IMR-90 (cell line): Measurements from ENCODE around the gene METAP2. TPM values are rescaled to one million over a fixed set of nuclear protein-coding genes. Genes with fewer than 3 reads are reported as not detected.
A peak's percentile ranks its signal among the peaks of the same experiment; 100 is the strongest.

Experiments
- ATAC-seq: fragments of 200-7000 bp; cut with Tn5 transposase; 2 replicates; pipeline ENCODE4 v1.9.1; 2020; ENCODE audit warnings: low read depth, mild to moderate bottlenecking, moderate library complexity
- BruUV-seq: library from RNA; stranded (reverse); fragments of 400-500 nt; replicated peaks from 2 replicates; lab custom pipeline; 2021; lab: Mats Ljungman, UMichigan
- CTCF ChIA-PET: fragments of 300-600 bp; formaldehyde crosslinking; extraction: SDS; loops from one replicate; lab custom pipeline; 2021; ENCODE audit warnings: antibody characterized with exemption; lab: Yijun Ruan, JAX
- POLR2A ChIA-PET: fragments of 300-600 bp; sonication (Branson Sonifier 250); formaldehyde crosslinking; loops from one replicate; lab custom pipeline; 2022; ENCODE audit warnings: antibody characterized with exemption; ENCODE audit not compliant: unreplicated experiment; lab: Charles Lee
- DNase-seq: peaks from one replicate; pipeline ENCODE4 v3.0.0; 2013
- H2AFZ ChIP-seq: replicated peaks from 2 replicates; pipeline ENCODE3; 2013; ENCODE audit warnings: low read length, mild to moderate bottlenecking; ENCODE audit not compliant: poor library complexity
- H2AK5ac ChIP-seq: 2 replicates; pipeline ENCODE4 v1.6.1; 2013; ENCODE audit warnings: low read depth, low read length, inconsistent platforms
- H2AK9ac ChIP-seq: replicated peaks from 2 replicates; pipeline ENCODE3; 2013; ENCODE audit warnings: mild to moderate bottlenecking, low read depth, low read length, moderate library complexity; ENCODE audit not compliant: poor library complexity
- H2BK120ac ChIP-seq: 2 replicates; pipeline ENCODE4 v1.6.1; 2013; ENCODE audit warnings: low read depth, low read length, inconsistent platforms
- H2BK15ac ChIP-seq: 3 replicates; pipeline ENCODE4 v1.6.1; 2013; ENCODE audit warnings: low read depth, low read length, inconsistent platforms
- H2BK20ac ChIP-seq: 2 replicates; pipeline ENCODE4 v1.6.1; 2013; ENCODE audit warnings: low read depth, mild to moderate bottlenecking, inconsistent platforms, low read length, moderate library complexity
- H2BK5ac ChIP-seq: 2 replicates; pipeline ENCODE4 v1.6.1; 2013; ENCODE audit warnings: mild to moderate bottlenecking, low read depth, low read length, inconsistent platforms; ENCODE audit not compliant: poor library complexity, severe bottlenecking
- H3K14ac ChIP-seq: replicated peaks from 2 replicates; pipeline ENCODE4 v1.6.1; 2013; ENCODE audit warnings: low read depth, low read length, inconsistent platforms
- H3K18ac ChIP-seq: 2 replicates; pipeline ENCODE4 v1.6.1; 2013; ENCODE audit warnings: low read depth, low read length, control low read depth
- H3K23ac ChIP-seq: 2 replicates; pipeline ENCODE4 v1.6.1; 2013; ENCODE audit warnings: low read depth, low read length, inconsistent platforms
- H3K27ac ChIP-seq: 2 replicates; pipeline ENCODE4 v1.5.1; 2013; ENCODE audit warnings: mild to moderate bottlenecking, control low read depth, low read length; ENCODE audit not compliant: insufficient read depth
- H3K27me3 ChIP-seq: 2 replicates; pipeline ENCODE4 v1.6.1; 2013; ENCODE audit warnings: low read length; ENCODE audit not compliant: control insufficient read depth, insufficient read depth
- H3K36me3 ChIP-seq: 2 replicates; pipeline ENCODE4 v1.6.1; 2013; ENCODE audit warnings: low read length, mixed read lengths; ENCODE audit not compliant: control insufficient read depth, insufficient read depth
- H3K4ac ChIP-seq: 2 replicates; pipeline ENCODE4 v1.6.1; 2013; ENCODE audit warnings: low read depth, low read length, inconsistent platforms
- H3K4me1 ChIP-seq: 2 replicates; pipeline ENCODE4 v1.6.1; 2013; ENCODE audit warnings: low read length, mixed read lengths; ENCODE audit not compliant: control insufficient read depth, insufficient read depth
- H3K4me2 ChIP-seq: 2 replicates; pipeline ENCODE4 v1.6.1; 2013; ENCODE audit warnings: low read depth, mild to moderate bottlenecking, control low read depth, low read length, moderate library complexity
- H3K4me3 ChIP-seq: 2 replicates; pipeline ENCODE4 v1.5.1; 2013; ENCODE audit warnings: low read depth, mild to moderate bottlenecking, control low read depth, low read length, moderate library complexity; ENCODE audit not compliant: insufficient read depth
- H3K56ac ChIP-seq: 2 replicates; pipeline ENCODE4 v1.6.1; 2013; ENCODE audit warnings: low read length, inconsistent platforms; ENCODE audit not compliant: insufficient read depth; ENCODE audit errors: extremely low read depth
- H3K79me1 ChIP-seq, 2 experiments: 2 replicates each; pipeline ENCODE4 v1.6.1; 2013; ENCODE audit warnings: low read length in 2 of 2, inconsistent platforms in 1 of 2, low read depth in 1 of 2
- H3K9ac ChIP-seq: 2 replicates; pipeline ENCODE4 v1.6.1; 2013; ENCODE audit warnings: low read depth, low read length, control low read depth
- H3K9me1 ChIP-seq: 2 replicates; pipeline ENCODE4 v1.6.1; 2013; ENCODE audit warnings: low read length, inconsistent platforms; ENCODE audit not compliant: insufficient read depth
- H3K9me3 ChIP-seq: 2 replicates; pipeline ENCODE4 v1.6.1; 2013; ENCODE audit warnings: low read length; ENCODE audit not compliant: control insufficient read depth, insufficient read depth
- H4K20me1 ChIP-seq: 2 replicates; pipeline ENCODE4 v1.6.1; 2013; ENCODE audit warnings: low read length, inconsistent platforms; ENCODE audit not compliant: insufficient read depth
- H4K5ac ChIP-seq: 2 replicates; pipeline ENCODE4 v1.6.1; 2013; ENCODE audit warnings: mild to moderate bottlenecking, low read depth, low read length, control low read depth
- H4K8ac ChIP-seq, 2 experiments: 2 replicates each; pipeline ENCODE4 v1.6.1; 2013; ENCODE audit warnings: low read depth in 2 of 2, low read length in 2 of 2, control low read depth in 1 of 2, inconsistent platforms in 1 of 2
- H4K91ac ChIP-seq: 2 replicates; pipeline ENCODE4 v1.6.1; 2013; ENCODE audit warnings: low read depth, low read length, inconsistent platforms; ENCODE audit not compliant: insufficient read depth
- BHLHE40 ChIP-seq: fragments of 150-350 bp; IDR thresholded peaks from 2 replicates; pipeline ENCODE4 v1.6.1; 2016; ENCODE audit warnings: mild to moderate bottlenecking, low read depth, low read length
- CHD1 ChIP-seq: IDR thresholded peaks from 2 replicates; pipeline ENCODE4 v1.6.1; 2012; ENCODE audit warnings: low read depth, low read length, improper control_type of control experiment
- CTCF ChIP-seq: conservative IDR thresholded peaks from 2 replicates; pipeline ENCODE4 v1.5.1; 2012; ENCODE audit warnings: mild to moderate bottlenecking, low read depth, low read length, improper control_type of control experiment
- FOS ChIP-seq: fragments of 150-350 bp; IDR thresholded peaks from 2 replicates; pipeline ENCODE4 v1.6.1; 2016; ENCODE audit warnings: low read depth, low read length
- MAFK ChIP-seq: IDR thresholded peaks from 2 replicates; pipeline ENCODE4 v1.6.1; 2012; ENCODE audit warnings: low read depth, low read length, improper control_type of control experiment
- MXI1 ChIP-seq: IDR thresholded peaks from 2 replicates; pipeline ENCODE4 v1.6.1; 2012; ENCODE audit warnings: low read depth, mild to moderate bottlenecking, low read length, moderate library complexity, borderline replicate concordance
- USF2 ChIP-seq: fragments of 150-350 bp; IDR thresholded peaks from 2 replicates; pipeline ENCODE4 v1.6.1; 2017; ENCODE audit warnings: mild to moderate bottlenecking, antibody characterized with exemption, low read length, low read depth
- WGBS, 2 experiments: methylation state at CpG; one replicate each; pipeline versions ENCODE4 v1.1.5 to v1.1.7; 2013; ENCODE audit warnings: missing lambda C conversion rate in 2 of 2; ENCODE audit not compliant: insufficient read length in 1 of 2; ENCODE audit errors: extremely low coverage in 2 of 2; 5-methylcytosine and 5-hydroxymethylcytosine counted together
- dilution Hi-C: fragments of 300-500 bp; cut with HindIII; formaldehyde crosslinking; loops from one replicate; pipeline ENCODE4 v1.14.3; 2018; ENCODE audit warnings: low sequenced_read_pairs; ENCODE audit not compliant: unreplicated experiment
- in situ Hi-C: fragments of 300-500 bp; cut with MboI; formaldehyde crosslinking; loops from 3 replicates; pipeline ENCODE4 v1.14.3; 2019; ENCODE audit warnings: low sequenced_read_pairs, inconsistent platforms, mixed read lengths
- intact Hi-C: fragments of 100-400 bp; cut with micrococcal nuclease; formaldehyde crosslinking; loops from 2 replicates; pipeline ENCODE4 v1.10.0; 2022
- polyA plus RNA-seq, 3 experiments: library from polyadenylated mRNA; depleted of rRNA; stranded (reverse); fragments of >200 nt; gene quantifications; 2 replicates each; pipeline ENCODE4 v1.2.3, GENCODE V29; 2012; ENCODE audit warnings: low replicate concordance in 1 of 3
- total RNA-seq: library from RNA; depleted of rRNA; stranded (reverse); fragments of >200 nt; gene quantifications from 2 replicates; pipeline ENCODE4 v1.2.3, GENCODE V29; 2012

The METAP2 gene
- total and polyA plus RNA-seq, 2 of the 4 experiments (the other 2 are of a cell fraction) = 62.5 to 72.9 TPM

- Histone ChIP-seq H3K4me3 (no peak overlapping the region), H2BK5ac (no peak overlapping the region), H3K9me3 (no peaks in the 10 kb centered on the region), H3K18ac (no peak overlapping the region), H3K27me3 (no peaks in the 10 kb centered on the region), H2AK9ac (no peak overlapping the region), H4K5ac (no peak overlapping the region), H4K91ac (no peak overlapping the region), H3K9me1 (peaks cover 3% of the 10 kb centered on the region; the same call in 1 of the 2 replicates), H3K4ac (no peak overlapping the region), H4K8ac (0 out of 4 replicates have a peak overlapping the region, but pooled peaks of 1 of the 2 experiments have one; percentile 33), H3K56ac (no peak overlapping the region), H3K4me2 (no peak overlapping the region), H3K36me3 (no peaks in the 10 kb centered on the region), H4K20me1 (no peaks in the 10 kb centered on the region), H3K9ac (no peak overlapping the region), H2BK15ac (no peak overlapping the region), H2AK5ac (no peak overlapping the region), H3K79me1 (peaks cover 42 to 51% of the 10 kb centered on the region in 2 experiments), H2AFZ (no peak overlapping the region), H3K23ac (no peak overlapping the region), H3K27ac (no peak overlapping the region; the same call in 1 of the 2 replicates), H3K4me1 (peaks cover 10% of the 10 kb centered on the region), H3K14ac (no peak overlapping the region), H2BK20ac (no peak overlapping the region), H2BK120ac (no peak overlapping the region)
- no peak for DNase-seq
- ATAC-seq = no peak
- TF ChIP-seq BHLHE40 = no peak
- TF ChIP-seq CHD1 = no peak
- no peak for TF ChIP-seq CTCF
- no peak for TF ChIP-seq MXI1
- no peak for TF ChIP-seq MAFK
- TF ChIP-seq USF2 = no peak
- TF ChIP-seq FOS = no peak
- intact Hi-C loops = no loop called here
- dilution Hi-C loops = no loop called here
- POLR2A ChIA-PET = no interaction called here
- in situ Hi-C loops = no loop called here
- CTCF ChIA-PET = no interaction called here
- WGBS, 2 experiments = no CpG with 5 or more reads among the region's 7 CpGs
- no TSS peak for BruUV-seq
These were observed 69.4 kb downstream of the METAP2 start for GRCh38 chr12:95543305-95543704.
